A172 (cell line): Measurements from ENCODE around the gene CDSN. TPM values are rescaled to one million over a fixed set of nuclear protein-coding genes. Genes with fewer than 3 reads are reported as not detected.

ENCODE experiments used
- DNase-seq: peaks from one replicate; pipeline ENCODE4 v3.0.0-alpha.2; 2015; ENCODE audit warnings: low spot score
- total RNA-seq: library from RNA; depleted of rRNA; stranded (reverse); fragments of >200 nt; shearing (Covaris generic); gene quantifications from 2 replicates; pipeline ENCODE4 v1.2.3, GENCODE V29; 2014

CDSN gene
- total RNA-seq, 1 experiment from 2014 or later = not detected

- DNase-seq = no peak
These were observed 4.2 kb downstream of the CDSN start for GRCh38 chr6:31115941-31116560.

DNA sequence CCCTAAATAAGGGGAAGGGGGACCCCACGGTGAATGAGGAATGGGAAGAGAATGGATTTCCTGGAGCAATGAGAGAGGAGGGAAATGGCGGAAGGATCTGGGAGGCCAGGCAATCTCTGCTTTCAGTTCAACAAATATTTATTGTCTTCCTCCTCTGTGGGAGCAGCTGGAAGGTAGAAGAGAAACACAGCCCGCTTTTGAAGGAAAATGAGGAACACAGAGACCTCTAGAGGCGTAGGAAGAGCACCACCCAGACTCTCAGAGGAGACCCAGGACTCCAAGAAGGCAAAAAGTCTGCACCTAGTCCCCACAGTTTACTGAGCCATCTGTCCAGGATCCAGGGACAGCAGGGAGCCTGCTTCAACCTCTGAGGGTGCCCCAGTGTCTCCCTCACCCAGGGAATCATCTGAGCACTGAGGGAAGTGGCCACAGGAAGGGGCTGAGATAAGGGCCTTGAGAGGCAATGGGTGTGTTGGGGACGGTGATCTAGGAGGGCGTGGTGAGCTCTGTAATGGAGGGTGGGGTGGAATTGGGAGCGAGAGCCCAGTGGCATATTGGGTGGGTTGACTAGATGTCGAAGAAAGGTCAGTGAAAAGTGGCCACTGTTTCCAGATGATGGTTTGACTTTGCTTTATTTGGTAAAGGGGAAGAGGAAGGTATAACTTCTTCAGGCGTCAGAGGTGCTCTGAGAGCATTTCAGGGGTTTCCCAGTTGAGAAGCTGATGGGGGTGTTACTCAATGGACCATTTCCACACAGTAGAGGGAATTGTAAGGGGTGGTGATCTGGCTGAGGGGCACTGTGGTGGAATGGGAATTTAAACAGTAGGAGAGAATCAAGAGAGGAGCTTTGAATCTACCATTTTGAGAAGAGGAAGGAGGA, 5.0 kb downstream of the CDSN start:
- peak; percentile 68 for DNase-seq

DNA sequence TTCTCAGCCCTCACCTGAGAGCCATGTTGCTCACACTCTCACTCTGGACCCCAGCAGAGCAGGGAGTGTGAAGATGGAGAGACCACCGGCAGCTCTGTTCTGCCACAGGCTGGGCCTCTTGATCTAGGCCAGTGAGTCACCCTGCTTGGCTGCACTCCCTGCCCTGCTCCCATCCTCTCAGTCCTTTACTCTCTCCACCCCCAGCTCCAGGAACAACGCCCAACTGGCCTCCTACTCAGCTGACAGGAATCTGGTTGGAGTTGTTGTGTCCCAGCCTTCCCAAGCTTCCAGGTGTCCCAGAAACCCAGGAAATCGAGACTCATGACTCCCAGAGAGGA, 5.7 kb downstream of the CDSN start, which contains the start of gene PSORS1C1:
PSORS1C1 (plus strand) TSS at position 260 of the 338 bp plus-strand sequence. CDS start 14,833 bp downstream, outside the sequence.
- DNase-seq = peak; percentile 96

GRCh38 chr6:31113861-31114540, 6.2 kb downstream of the CDSN start:
- DNase-seq = peak; percentile 63

- DNase-seq = no peak
These were observed 7.8 kb downstream of the CDSN start, which contains the start of gene C6orf15 for GRCh38 chr6:31112478-31112877. TSS of gene C6orf15 (minus strand) at chr6:31112575. CDS start at chr6:31112555, 20 bp downstream.

DNA sequence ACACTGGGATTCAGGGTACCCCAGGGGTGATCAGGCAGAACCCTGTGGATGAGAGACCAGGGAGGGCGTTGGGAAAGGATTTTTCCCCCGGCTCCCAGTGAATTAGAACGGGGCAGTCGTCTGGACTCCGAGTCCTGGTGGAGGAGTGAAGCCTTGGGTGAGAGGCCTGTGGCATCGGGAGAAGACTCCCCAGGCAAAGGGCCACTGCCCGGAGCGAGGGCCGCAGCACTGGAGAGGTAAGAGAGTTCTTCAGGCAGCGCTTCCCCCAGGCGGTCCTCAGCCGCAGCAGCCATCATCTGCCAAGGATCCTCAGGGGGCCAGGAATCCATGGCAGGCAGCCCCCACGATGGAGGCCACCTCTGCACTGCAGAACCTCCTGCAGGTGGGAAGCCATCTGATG, 8.5 kb downstream of the CDSN start:
- DNase-seq = no peak

DNA sequence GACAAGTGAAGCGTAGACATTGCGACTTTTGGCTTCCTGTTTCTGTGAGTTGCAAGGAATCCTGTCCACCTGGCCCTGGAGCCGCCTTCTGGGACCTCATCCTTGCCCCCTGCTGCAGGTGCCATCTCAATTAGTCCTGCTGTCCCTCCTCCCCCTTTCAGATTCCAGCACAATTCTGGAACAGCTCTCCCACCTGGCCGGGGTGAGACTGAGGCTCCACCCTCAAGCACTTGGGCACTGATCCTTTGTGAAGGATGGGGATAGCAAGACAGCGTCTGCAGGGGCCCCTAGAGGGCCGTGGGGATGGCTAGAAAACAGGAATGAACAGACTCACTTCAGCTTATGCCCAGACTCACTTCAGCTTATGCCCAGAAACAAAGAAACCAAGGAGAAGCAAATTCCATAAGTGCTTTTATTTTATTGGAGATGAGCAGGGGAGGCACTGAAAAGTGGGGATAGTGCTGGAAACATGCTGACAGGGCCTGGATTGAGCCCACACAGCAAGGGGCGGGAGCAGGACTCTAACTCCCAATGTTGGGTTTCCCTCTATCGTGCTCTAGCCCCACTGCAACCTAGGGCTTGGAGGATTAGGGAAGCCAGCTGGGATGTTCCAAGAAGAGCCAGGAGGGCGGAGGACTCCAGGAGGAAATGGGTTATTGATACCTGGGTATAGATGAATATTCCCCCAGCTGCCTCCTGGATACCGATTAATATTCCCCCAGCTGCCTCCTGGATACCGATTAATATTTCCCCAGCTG, 9.2 kb downstream of the CDSN start:
- no peak for DNase-seq

DNA sequence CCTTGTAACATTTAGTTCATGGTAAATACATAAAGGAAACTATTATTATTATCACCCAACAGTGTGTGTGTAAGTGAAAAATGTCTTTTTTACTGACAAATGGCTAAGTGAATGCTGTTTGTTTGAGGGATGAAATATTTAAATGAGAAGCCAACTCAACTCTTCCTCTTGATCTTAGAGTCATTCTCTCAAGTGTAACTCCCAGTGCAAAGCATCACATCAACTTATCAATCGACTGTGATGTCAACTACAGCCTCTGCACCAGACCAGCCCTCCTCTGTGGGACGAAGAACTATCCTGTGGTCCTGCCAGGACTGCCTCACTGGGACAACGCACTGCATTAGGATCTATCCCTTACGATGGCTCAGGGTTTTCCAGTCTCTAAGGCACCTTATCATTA, 13.2 kb downstream of the CDSN start:
- DNase-seq = no peak

DNA sequence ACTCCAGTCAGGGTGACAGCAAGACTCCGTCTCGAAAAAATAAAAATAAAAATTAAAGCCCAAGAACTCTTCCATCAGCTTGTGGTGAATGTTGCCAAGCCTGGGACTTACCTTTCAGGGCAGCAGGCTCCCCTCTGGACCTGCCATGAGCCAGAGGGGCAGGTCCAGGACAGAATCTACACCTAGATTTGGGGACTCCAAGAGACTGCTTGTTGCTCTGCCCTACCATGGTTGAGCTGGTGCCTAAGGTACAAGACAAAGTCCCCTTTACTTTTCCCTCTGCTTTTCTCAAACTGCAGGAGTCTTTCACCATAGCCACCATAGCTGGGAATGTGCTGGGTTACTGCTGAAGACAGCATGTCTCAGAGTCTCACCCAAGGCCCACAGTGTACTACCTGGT, 17.1 kb downstream of the CDSN start:
- no peak for DNase-seq

GRCh38 chr6:31098449-31098938, 21.8 kb downstream of the CDSN start:
- no peak for DNase-seq

GRCh38 chr6:31096656-31097055, 23.6 kb downstream of the CDSN start:
- no peak for DNase-seq

DNA sequence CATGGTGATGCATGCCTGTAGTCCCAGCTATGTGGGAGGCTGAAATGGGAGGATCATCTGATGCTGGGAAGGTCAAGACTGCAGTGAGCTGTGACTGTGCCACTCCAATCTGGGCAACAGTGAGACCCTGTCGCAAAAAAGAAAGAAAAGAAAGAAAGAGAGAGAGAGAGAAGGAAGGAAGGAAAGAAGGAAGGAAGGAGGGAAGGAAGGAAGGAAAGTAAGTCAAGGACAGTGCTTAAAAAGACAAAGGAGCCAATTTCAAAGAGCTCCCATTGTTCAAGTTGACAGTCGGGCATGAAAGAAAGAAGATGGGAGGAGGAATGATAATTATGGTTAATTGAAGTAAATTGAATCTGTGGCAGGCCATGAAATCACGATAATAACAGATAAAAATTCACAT, 24.0 kb downstream of the CDSN start:
- DNase-seq = no peak

DNA sequence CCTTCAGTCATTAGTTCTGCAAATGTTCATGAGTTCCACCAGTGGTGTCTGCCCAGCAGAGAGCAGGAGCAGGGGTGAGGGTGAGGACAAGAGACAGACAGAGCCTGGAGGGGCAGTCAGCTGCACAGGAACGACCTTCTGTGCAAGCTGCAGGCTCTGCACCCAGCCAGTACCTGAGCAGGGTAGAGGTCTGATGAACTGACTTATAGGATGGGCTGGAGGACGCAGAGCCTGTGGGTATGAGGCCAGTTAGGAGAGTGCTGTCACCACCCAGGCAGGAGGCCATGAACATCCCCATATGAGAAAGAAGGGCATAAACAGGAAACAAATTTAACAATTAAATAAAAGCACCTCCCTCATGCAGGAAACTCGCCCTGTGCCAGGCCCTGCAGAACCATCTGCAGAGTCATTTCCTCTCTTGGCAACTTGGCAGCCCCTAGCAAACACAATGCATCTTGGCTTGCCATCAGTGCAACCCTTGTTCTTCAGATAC, 25.8 kb downstream of the CDSN start:
- peak; percentile 53 for DNase-seq

GRCh38 chr6:31092769-31093505, 27.3 kb downstream of the CDSN start:
- no peak for DNase-seq

- no peak for DNase-seq
These were observed 28.0 kb downstream of the CDSN start for GRCh38 chr6:31092238-31092637.

DNA sequence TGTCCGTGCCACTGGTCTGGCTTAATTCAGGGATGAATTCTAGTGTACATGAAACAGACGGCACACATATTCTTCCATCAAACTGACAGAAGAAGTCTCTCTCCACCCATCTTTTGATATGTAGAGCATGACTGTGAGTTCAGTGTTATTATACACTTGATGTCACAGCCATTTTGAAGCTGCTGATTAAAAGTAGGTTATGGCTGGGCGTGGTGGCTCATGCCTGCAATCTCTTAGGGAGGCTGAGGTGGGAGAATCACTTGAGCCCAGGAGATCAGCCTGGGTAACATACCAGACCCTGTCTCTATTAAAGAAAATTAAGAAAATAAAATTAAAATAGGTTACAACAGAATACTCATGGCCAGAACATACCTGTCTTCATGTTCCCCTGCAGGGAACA, 28.6 kb downstream of the CDSN start:
- DNase-seq = no peak

DNA sequence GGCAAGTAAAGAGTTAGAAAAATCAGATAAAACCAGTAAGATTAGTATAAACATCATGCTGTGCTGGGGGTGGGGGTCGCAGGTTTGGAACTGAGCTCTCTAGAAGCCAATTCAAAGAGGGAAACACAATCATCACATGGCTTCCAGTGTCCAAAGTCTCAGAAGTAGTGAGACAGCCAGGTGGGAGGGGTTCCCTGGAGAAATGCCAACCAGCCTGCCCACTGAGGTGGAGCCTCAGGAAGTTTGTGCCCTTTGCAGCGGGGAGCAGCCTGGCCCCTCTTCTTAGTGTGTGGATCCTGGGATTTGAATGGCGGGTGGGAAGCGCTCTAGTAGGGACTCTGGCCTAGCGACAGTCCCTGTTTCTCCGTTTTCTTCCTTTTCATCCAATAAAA, 29.3 kb downstream of the CDSN start:
- DNase-seq = no peak

GRCh38 chr6:31090275-31090972, 29.8 kb downstream of the CDSN start:
- DNase-seq = no peak

- DNase-seq = peak; percentile 84
These were observed 32.7 kb downstream of the CDSN start for GRCh38 chr6:31087494-31088089.
